Amniotic epithelial cell (primary cell): ENCODE results near the gene NKD2.
"Not testable (repeated sequence)": the region's sequence is repeated elsewhere in the genome, so short reads cannot be mapped to it uniquely, and the experiment has no call there.

Experiments used
- DNase-seq: peaks from one replicate; pipeline ENCODE4 v3.0.0-alpha.2; 2010; ENCODE audit warnings: low read depth

NKD2 gene

DNA sequence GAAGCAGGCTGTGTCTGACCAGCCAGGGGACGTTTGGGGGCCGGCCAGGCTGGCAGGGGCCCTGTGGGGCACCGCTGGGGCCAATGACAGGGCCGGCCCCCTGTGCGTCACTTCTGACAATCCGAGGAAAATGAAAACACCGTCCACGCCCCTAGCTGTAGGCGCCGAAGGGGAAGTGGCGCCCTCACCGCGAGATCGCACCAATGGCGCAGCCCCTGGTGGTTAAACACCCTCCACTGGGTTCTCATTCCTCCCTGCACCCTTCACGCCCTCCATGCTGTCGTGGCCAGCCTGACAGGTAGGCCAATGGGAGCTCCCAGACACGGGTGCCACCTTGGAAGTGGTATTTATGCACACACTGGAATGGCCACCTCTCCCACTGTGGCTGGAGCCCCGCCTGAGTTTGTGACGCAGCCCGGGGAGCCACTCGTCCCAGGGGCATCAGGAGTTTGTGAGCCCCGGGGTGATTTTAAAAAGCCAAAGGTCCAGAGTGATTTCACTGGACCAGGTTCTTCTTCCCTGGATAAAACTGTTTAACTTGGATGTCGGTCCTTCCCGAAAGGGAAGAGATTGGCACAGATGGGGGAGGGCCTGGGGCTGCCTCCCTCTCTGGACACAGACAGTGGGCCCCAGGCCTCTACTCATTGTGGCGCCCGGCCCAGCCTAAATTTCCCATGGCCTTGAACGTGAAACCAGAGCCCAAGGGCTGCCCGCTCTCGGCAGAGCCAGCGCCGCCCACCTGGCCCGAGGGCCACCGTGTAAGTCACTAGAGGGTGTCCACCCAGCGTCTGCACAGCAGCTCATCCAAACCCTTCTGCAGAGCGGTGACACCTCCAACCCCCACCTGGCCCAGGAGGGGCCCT, 49.7 kb downstream of the NKD2 start:
- DNase-seq, result no peak

DNA sequence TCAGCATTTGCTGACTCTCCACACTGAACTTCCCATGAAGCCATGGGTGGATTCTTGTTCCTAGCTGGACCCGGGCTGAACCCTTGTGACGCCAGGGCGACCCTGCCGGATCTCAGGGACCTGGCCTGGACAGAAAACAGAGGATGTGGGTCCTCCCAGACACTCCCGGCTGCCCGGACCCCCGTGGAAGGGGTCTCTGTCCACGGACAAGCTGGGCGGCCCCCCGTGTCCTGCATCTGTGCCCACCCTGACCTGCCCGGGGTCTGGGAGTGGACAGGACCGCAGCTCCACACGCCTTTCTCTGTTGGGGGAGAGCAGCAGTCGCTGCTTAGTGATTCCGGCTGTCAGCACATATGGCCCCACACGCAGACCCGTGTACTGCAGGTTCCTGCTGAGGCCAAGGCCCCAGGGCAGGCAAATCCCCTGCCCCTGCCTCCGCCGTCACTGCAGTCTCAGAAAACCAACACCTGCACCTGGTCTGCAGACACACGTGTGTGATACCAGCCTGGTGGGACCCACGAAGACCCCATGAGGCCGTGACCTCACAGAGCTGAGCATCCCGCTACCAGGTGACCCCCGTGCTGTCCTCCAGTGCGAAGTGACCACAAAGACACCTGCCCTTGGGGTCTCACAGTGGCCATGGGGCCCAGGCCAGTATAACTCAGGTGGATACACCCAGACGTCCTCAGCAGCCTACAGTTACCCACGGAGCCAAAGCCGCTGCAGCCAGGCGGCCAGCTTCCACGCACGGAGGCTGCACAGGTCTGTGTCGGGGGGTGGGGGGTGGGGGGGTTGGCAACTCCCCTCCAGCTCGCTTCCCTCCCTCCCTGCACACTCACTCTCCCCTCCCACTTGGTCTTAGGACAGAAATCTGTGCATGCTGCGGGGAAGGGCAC, 50.6 kb downstream of the NKD2 start:
- no peak for DNase-seq

DNA sequence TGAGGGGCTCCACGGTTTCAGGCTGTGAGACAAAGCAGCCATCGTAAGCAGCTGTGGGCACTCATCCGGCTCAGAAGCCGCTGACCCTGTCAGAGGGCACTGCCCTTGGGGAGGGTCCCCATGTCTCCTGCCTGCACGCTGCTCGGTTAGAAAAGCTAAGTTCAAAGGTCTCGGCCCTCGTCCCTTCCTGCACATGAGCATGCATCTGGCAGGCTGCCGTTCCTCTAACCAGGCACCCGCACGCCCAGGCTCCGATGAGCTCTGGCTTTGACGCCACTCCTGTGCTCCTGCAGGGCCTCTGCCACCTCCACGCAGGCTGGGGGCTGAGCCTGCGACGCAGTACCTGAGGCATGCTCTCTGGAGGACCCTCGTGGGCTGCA, 51.3 kb downstream of the NKD2 start:
- no peak for DNase-seq

DNA sequence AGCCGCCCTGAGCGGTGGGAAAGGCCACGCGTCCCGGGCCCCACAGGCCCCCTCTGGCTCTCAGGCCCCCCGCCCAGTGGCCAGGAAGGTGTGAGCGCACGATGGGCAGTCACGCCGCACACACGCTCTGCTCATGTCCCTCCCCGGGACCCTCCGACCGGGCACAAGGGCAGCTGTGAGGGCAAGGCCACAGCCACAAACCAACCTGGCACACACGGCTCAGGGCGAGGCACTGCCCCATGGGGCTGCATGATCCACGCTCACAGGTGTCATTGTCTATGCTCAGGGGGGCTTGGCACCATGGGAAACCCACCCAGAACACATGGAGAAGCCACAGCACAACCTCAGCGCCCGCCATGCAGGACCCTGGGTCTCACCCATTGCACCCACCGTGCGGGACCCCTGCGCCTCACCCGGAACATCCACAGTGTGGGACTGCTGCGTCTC, 52.0 kb downstream of the NKD2 start:
- DNase-seq, result no peak

DNA sequence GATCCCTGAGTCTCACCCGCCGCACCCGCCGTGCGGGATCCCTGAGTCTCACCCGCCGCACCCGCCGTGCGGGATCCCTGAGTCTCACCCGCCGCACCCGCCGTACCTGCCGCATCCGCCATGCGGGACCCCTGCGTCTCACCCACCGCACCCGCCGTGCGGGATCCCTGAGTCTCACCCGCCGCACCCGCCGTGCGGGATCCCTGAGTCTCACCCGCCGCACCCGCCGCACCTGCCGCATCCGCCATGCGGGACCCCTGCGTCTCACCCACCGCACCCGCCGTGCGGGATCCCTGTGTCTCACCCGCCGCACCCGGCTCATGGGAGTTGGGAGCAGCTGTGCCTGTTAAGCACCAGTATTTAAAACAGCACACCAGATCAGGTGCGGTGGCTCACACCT, 52.7 kb downstream of the NKD2 start:
- not testable (repeated sequence) for DNase-seq

DNA sequence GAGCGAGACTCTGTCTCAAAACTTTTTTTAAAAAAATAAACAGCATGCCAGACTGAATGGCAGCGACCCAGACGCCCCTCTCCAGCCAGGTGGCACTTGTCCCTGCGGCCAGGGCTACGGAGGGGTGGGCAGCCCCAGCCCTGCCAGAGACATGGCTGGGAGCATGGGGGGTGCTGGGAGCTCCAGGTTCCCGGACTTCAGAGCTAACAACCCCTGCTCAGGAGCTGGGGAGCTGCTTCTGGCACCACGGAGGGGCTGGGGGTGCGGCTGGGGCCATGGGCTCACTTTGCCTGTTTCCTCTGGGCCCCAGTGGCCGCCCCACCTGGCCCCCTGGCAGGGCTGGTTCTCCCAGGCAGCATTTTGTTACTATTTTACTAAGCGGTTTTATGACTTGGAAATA, 53.3 kb downstream of the NKD2 start:
- DNase-seq, result no peak

DNA sequence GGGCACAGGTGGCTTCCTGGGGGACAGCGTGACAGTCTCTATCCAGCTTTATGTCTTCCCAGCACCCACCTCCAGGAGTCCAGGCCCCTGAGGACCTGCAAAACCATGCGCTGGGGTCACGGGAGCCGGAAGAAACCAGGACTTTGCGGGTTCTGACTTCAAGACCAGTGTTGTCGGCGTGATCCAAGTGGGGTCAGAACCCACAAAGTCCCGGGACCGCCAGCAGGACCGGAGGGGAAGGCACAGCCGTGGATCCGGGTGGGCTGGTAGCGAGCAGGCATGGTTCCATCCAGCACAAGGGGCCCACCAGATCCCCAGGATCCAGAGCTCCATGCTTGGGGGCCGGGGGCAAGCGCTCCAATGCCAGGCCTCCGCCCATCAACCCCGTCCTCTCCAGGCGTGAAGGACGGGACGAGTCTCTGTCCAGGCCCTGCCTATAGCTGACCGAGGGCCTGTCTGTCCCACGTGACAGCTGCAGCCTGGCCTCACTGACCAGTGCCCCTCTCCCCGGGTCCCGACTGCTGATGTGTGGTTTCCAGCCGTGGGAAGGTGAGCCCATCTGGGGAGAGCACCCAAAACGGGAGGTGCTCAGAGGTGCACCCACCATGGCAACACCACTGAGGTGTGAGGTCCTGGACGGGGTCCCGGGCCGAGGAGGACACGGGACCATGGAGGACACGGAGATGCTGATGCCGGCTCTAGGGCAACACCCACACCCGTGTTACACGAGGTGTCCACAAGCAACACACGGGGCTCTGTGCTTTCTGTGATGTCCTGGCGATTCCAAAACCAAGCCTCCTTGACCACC, 54.4 kb downstream of the NKD2 start:
- DNase-seq, result no peak

DNA sequence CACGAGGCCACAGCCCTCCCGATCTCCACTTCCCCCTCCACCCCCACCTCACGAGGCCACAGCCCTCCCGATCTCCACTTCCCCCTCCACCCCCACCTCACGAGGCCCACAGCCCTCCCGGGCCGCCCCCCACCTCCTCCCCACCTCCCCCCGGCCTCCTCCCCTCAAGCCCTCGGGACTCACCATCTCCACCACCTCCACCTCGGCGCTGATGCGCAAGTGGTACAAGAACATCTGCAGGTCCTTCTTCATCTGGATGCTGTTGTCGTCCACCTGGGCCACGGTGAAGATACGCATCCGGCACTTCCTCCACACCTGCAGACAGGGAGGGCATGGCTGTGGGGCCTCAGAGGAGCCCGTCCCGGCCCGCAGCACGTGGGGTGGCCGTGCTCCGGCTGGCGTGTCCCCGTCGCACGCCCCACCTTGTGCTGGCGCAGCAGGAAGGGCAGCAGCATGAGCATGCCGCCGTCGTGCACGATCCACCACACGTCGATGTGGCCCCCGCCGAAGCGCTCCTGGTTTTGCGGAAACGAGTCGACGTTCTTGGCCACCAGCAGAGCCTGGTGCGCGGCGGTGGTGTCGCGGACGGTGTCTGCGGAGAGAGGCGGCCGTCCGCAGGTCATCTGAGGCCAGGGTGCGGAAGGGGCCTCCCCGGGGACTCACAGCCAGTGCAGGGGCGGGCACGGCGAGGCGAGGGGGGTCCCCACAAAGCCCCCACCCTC, 55.2 kb downstream of the NKD2 start:
- DNase-seq, result no peak

DNA sequence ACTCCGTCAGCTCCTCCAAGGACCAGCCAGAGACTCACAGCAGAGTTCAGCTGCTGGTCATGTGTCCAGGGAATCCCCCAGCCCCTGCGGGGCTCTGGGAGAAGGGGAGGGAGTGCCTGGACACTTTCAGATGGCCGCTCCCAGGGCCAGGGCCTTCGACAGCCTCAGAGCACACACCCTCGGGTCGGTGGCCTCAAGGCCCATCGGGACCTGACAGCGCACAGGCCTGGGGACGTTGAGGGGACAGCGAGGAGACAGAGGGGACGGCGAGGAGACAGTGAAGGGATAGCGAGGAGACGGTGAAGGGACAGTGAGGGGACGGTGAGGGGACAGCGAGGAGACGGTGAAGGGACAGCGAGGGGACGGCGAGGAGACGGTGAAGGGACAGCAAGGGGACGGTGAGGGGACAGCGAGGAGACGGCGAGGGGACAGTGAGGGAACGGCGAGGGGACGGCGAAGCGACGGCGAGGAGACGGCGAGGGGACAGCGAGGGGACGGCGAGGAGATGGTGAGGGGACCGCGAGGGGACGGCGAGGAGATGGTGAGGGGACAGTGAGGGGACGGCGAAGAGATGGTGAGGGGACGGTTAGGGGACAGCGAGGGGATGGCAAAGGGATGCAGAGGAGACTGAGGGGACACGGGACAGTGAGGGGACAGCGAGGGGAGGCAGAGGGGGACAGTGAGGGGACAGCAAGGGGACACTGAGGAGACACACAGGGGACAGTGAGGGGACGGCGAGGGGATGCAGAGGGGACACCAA, 56.0 kb downstream of the NKD2 start:
- DNase-seq, result no peak

DNA sequence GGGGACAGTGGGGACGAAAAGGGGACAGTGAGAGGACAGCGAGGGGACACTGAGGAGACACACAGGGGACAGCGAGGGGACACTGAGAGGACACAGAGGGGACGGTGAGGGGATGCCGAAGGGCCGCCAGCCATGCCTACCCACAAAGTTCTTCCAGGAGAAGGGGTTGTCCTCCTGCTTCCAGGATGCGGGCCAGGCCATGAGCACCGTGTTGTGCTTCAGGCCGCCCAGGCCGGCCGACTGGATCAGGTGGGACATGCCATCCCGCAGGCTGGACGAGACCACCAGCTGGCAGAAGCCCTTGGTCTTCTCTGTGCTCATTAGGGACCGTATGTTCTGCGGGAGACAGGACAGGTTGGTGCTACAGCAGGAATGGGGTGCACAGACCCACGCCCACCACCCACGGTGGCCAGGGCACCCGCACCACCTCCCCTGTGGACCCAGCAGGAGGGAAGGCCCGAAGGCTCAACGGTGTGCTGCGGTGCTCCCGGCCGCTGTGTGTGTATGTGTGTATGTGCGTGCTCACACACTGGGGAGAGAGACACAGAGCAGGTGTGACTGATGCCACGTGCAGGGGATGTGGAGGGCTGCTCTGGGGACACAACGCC, 56.6 kb downstream of the NKD2 start:
- no peak for DNase-seq

DNA sequence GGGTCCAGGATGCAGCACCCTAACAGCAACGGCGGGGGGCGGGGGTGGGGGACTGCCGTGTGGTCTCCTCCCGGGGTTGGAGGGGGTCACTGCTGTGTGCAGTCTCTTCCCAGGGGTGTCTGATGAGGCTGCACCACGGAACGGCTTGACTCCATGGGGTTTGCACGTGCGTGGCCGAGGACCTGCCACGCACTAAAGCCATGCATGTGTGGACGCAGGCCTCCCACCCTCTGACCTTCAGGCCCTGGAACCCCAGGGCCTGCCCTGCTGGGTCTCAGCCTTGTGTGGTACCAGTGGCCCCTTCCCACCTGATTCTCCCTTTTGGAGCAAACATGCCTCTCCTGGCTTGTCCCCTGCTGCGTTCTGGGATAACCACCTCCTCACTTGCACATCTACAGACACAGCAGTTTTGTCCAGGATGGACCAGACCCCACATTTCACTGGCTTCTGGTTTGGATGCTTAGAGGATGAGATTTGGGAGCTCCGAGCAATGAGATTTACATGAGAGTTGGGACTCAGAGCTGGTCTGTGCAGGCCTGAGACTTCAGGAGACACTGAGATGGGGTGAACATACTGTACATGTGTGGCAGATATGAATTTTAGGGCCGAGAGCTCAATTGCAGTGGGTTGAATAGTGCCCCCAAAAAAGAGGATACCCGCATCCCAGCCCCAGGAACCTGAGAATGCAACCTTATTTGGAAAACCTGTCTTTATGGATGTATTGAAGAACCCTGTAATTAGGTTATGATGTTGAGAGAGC, 57.5 kb downstream of the NKD2 start:
- DNase-seq, result no peak

DNA sequence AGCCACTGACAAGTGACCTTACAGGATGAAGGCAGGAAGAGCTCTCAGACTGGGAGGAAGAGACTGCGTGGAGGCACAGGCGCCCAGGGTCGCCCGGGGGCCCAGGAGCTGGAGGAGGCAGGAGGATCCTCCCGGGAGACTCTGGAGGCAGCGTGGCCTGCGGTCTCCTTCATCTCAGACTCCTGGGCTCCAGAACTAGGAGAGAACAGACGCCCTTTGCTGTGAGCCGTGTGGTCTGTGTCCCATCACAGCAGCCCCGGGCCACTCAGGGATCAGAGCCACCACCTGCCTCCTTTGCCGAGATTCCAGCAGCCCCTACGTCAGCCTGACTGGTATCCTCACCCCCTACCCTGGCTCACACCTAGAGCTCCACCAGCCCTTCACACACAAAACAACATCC, 58.1 kb downstream of the NKD2 start:
- DNase-seq, result no peak

DNA sequence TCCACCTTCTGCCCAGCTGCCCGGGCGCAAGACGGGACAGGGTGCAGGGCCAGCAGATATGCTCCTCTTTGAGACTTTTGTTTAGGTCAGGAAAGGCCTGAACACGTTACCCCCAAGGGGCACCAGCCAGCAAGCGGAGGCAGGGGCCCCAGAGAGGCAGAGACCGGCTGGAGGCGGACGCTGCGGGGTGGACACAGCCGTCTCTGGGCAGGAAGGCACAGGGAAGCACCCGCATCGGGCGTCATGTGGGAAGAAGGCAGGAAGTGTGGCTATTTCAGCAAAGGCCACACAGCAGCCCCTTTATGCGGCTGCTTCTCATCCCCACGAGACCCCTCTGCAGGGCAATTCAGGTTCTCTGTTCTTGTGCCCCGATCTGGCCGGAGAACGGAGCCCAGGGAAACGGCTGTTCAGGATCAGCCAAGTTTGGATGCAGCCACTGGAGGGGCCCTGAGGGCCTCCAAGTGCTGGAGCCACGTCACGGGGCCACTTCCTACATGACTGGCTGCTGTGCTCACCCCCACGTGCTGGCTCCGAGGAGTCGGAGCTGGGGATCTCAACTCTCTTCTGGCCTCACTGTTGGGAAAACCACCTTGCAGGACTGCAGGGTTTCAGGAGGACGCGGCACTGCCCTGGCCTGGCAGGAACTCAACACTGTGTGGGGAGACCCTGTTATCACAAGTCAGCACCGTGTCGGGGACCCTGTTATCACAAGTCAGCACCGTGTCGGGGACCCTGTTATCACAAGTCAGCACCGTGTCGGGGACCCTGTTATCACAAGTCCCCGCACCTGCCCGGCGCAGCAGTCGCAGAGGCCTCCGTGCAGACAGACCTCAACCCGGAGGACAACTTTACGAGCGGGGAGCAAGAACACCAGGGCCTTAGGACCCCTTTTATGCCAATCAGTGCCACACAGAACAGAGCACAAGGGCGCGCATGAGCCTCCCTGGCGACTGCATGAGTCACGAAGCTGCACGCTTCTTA, 58.8 kb downstream of the NKD2 start:
- no peak for DNase-seq

DNA sequence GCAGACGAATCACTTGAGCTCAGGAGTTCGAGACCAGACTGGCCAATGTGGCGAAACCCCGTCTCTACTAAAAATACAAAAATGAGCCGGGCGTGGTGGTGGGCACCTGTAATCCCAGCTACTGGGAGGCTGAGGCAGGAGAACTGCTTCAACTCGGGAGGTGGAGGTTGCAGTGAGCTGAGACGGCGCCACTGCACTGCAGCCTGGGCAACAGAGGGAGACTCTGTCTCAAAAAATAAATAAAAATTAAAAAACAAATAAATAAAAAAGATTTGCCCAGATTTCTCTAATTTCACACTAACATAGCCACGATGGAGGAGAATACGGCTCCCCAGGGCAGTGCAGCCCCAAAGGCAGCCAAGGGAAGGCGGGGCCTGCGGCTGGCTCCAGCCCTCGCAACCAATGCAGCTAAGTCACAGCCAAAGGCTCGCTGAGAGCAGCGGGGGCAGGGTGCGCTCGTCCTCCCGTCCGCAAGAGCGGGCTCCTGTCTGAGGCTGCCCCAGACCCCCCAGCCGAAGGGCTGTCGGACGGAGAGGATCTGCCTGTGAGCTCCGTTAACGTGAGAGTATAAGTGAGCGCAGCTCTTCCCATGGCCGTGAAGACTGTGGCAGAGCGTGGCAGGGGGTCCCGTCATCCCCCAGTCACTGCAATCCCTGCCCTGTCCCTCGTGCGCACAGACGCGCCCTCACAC, 59.7 kb downstream of the NKD2 start:
- no peak for DNase-seq

DNA sequence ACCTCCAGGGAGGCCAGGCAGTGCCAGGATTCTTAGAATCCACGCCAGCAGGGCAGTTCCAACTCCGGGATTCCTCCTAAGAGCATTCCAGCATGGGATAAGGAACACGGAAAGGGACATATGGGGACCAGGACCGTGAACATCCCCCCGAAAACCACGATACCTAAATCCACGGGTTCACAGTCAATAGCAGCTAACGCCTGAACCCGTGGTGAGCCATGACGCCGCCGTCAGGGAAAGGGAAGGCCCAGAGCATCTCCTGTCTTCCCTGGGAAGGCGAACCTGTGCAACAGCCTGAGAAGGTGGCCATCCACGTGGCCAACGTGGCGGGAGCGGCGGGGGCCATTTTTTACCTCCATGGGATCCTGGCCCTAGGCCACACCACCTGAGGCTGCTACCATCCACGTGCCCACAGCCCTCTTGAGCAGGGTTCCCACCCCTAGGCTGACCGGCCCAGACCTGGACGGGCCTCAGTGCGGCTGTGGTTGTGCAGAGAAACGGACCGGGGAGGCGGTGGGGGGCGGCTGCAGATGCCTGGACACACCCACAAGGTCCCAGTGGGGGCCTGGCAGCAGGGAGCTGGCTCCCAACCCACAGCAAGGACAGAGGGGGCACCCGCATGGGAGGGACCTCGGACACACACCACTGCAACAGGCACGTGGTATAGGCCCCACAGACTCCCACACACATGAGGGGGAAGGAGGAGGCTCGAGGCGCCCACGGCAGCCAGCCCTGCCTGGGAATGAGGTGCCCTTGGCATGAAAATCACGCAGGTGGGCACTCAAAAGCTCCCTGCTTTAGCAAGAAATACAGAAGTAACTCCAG, 60.5 kb downstream of the NKD2 start:
- DNase-seq, result no peak

DNA sequence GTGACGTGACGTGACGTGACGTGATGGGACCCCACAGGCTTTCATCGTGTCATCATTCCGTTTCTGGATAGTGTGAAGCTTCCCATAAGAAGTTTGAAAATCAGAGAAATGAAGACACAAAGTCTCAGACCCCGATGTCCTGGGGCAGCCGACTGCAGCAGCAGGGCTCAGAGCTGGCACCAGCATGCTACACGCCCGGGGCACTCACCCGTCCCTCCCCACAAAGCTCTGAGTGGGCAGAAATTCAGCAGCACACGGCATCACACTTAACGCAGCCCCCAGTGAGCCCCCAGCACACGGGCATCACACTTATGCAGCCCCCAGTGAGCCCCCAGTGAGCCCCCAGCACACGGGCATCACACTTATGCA, 61.1 kb downstream of the NKD2 start:
- no peak for DNase-seq
